Naive B cell (primary cell): ENCODE measurements around the gene CLEC3B. TPM values are rescaled to one million over a fixed set of nuclear protein-coding genes. Genes with fewer than 3 reads are reported as not detected.

Experiments
- ATAC-seq, 2 donors: fragments of 150-1000 bp; cut with Tn5 transposase; 2 replicates each; pipeline ENCODE4 v1.10.0; 2021; ENCODE audit warnings: low read depth in 2 of 2, mild to moderate bottlenecking in 2 of 2, moderate library complexity in 2 of 2
- DNase-seq: peaks from one replicate; pipeline ENCODE4 v3.0.0; 2022
- H3K27ac Mint-ChIP-seq, 6 donors: one replicate each; pipeline ENCODE4 v1.8.0; 2020 to 2022; ENCODE audit warnings: mild to moderate bottlenecking in 6 of 6, mixed read lengths in 6 of 6, moderate library complexity in 5 of 6, inconsistent platforms in 2 of 6
- H3K27me3 Mint-ChIP-seq, 3 donors: one replicate each; pipeline ENCODE4 v1.8.0; 2021 to 2022; ENCODE audit warnings: mixed read lengths in 3 of 3, mild to moderate bottlenecking in 1 of 3
- H3K36me3 Mint-ChIP-seq, 2 donors: one replicate each; pipeline ENCODE4 v1.8.0; 2020 to 2022; ENCODE audit warnings: mixed read lengths in 2 of 2, inconsistent platforms in 1 of 2, mild to moderate bottlenecking in 1 of 2
- H3K4me1 Mint-ChIP-seq, 3 donors: one replicate each; pipeline ENCODE4 v1.8.0; 2020 to 2022; ENCODE audit warnings: mixed read lengths in 3 of 3, inconsistent platforms in 1 of 3, mild to moderate bottlenecking in 1 of 3, moderate library complexity in 1 of 3
- H3K4me3 Mint-ChIP-seq, 8 donors: one replicate each; pipeline ENCODE4 v1.8.0; 2020 to 2022; ENCODE audit warnings: mild to moderate bottlenecking in 8 of 8, mixed read lengths in 8 of 8, moderate library complexity in 8 of 8, inconsistent platforms in 2 of 8
- H3K9me3 Mint-ChIP-seq, 7 donors: one replicate each; pipeline ENCODE4 v1.8.0; 2020 to 2022; ENCODE audit warnings: mixed read lengths in 7 of 7, mild to moderate bottlenecking in 5 of 7, inconsistent platforms in 2 of 7, moderate library complexity in 1 of 7
- polyA plus RNA-seq, 6 donors: library from polyadenylated mRNA; unstranded; fragments of 300-500 nt; fragmentation: Illumina TruSeq; gene quantifications; one replicate each; pipeline ENCODE4 v1.2.3, GENCODE V29; 2021; ENCODE audit warnings: low read depth in 6 of 6

The CLEC3B gene
- polyA plus RNA-seq, 6 donors from 2014 or later = not detected

- Mint-ChIP-seq H3K4me1 (peaks cover 16 to 22% (median 18%) of the 10 kb centered on the region in 3 donors), H3K27me3 (peaks cover 27 to 62% (median 59%) of the 10 kb centered on the region in 3 donors), H3K4me3 (no peak overlapping the region), H3K9me3 (peaks cover 0 to 3% (median 0%) of the 10 kb centered on the region in 7 donors), H3K36me3 (no peaks in the 10 kb centered on the region), H3K27ac (no peak overlapping the region)
- no peak for DNase-seq
- ATAC-seq = no peak
Observed at GRCh38 chr3:45031531-45031930, 5.4 kb downstream of the CLEC3B start.

GRCh38 chr3:45032113-45032512, 6.0 kb downstream of the CLEC3B start:
- H3K27ac Mint-ChIP-seq = peak overlapping the region in 1 of 6 donors; percentile 8
- peaks cover 16 to 24% (median 18%) of the 10 kb centered on the region in 3 donors for H3K4me1 Mint-ChIP-seq
- peaks cover 0 to 3% (median 0%) of the 10 kb centered on the region in 7 donors for H3K9me3 Mint-ChIP-seq
- ATAC-seq (no peak), DNase-seq (no peak)
- peaks cover 23 to 62% (median 60%) of the 10 kb centered on the region in 3 donors for H3K27me3 Mint-ChIP-seq
- no peak overlapping the region for H3K4me3 Mint-ChIP-seq
- H3K36me3 Mint-ChIP-seq = no peaks in the 10 kb centered on the region

- Mint-ChIP-seq H3K27ac (no peak overlapping the region), H3K36me3 (no peaks in the 10 kb centered on the region), H3K27me3 (peaks cover 27 to 62% (median 58%) of the 10 kb centered on the region in 3 donors), H3K4me1 (peaks cover 16 to 30% (median 18%) of the 10 kb centered on the region in 3 donors), H3K9me3 (peaks cover 0 to 3% (median 0%) of the 10 kb centered on the region in 7 donors), H3K4me3 (peak overlapping the region in 2 of 8 donors; percentile 29 to 78)
- no peak for ATAC-seq
- no peak for DNase-seq
Observed at GRCh38 chr3:45033791-45034190, 7.7 kb downstream of the CLEC3B start.

- Mint-ChIP-seq H3K4me3 (peak overlapping the region in 5 of 8 donors; percentile 25 to 75 (median 49)), H3K27ac (no peak overlapping the region)
- DNase-seq = no peak
Observed at GRCh38 chr3:45034612-45035252, 8.6 kb downstream of the CLEC3B start.

GRCh38 chr3:45035441-45036301, 9.6 kb downstream of the CLEC3B start:
- peaks cover 16 to 30% (median 18%) of the 10 kb centered on the region in 3 donors for H3K4me1 Mint-ChIP-seq
- H3K36me3 Mint-ChIP-seq = no peaks in the 10 kb centered on the region
- peaks cover 0 to 3% (median 0%) of the 10 kb centered on the region in 7 donors for H3K9me3 Mint-ChIP-seq
- H3K27ac Mint-ChIP-seq = peak overlapping the region in 1 of 6 donors; percentile 31
- peak overlapping the region in 7 of 8 donors; percentile 49 to 83 (median 64) for H3K4me3 Mint-ChIP-seq
- no peak for DNase-seq
- ATAC-seq = no peak
- H3K27me3 Mint-ChIP-seq = peaks cover 27 to 59% (median 45%) of the 10 kb centered on the region in 3 donors

More at GRCh38 chr3:45034612-45035252, 8.6 kb downstream of the CLEC3B start:
- H3K4me1 Mint-ChIP-seq = peaks cover 16 to 30% (median 18%) of the 10 kb centered on the region in 3 donors
- H3K27me3 Mint-ChIP-seq = peaks cover 27 to 61% (median 54%) of the 10 kb centered on the region in 3 donors
- peak; percentile 22 to 31 for ATAC-seq
- peaks cover 0 to 3% (median 0%) of the 10 kb centered on the region in 7 donors for H3K9me3 Mint-ChIP-seq
- H3K36me3 Mint-ChIP-seq = no peaks in the 10 kb centered on the region

GRCh38 chr3:45037720-45038455, 11.8 kb downstream of the CLEC3B start:
- ATAC-seq = peak; percentile 90 to 91
- H3K9me3 Mint-ChIP-seq = peaks cover 0 to 1% (median 0%) of the 10 kb centered on the region in 7 donors
- peaks cover 22 to 37% (median 26%) of the 10 kb centered on the region in 3 donors for H3K4me1 Mint-ChIP-seq

GRCh38 chr3:45041666-45042065, 15.6 kb downstream of the CLEC3B start:
- ATAC-seq = no peak
- Mint-ChIP-seq H3K27me3 (peaks cover 9 to 14% (median 10%) of the 10 kb centered on the region in 3 donors), H3K9me3 (peaks cover 0 to 1% (median 0%) of the 10 kb centered on the region in 7 donors), H3K36me3 (no peaks in the 10 kb centered on the region), H3K27ac (no peak overlapping the region), H3K4me1 (peaks cover 6 to 15% (median 9%) of the 10 kb centered on the region in 3 donors), H3K4me3 (no peak overlapping the region)
- no peak for DNase-seq

More at GRCh38 chr3:45037720-45038455, 11.8 kb downstream of the CLEC3B start:
- Mint-ChIP-seq H3K27me3 (peaks cover 17 to 49% (median 32%) of the 10 kb centered on the region in 3 donors), H3K27ac (peak overlapping the region in 2 of 6 donors; percentile 52 to 54), H3K36me3 (no peaks in the 10 kb centered on the region), H3K4me3 (peak overlapping the region in 4 of 8 donors; percentile 29 to 68 (median 46))
- peak; percentile 78 for DNase-seq

GRCh38 chr3:45042162-45042561, 16.1 kb downstream of the CLEC3B start:
- DNase-seq = no peak
- no peak overlapping the region for H3K27ac Mint-ChIP-seq
- peak in 1 of 2 donors; percentile 12 for ATAC-seq
- H3K9me3 Mint-ChIP-seq = peaks cover 0 to 1% (median 0%) of the 10 kb centered on the region in 7 donors
- H3K4me1 Mint-ChIP-seq = peaks cover 6 to 13% (median 9%) of the 10 kb centered on the region in 3 donors
- no peak overlapping the region for H3K4me3 Mint-ChIP-seq
- H3K27me3 Mint-ChIP-seq = peaks cover 4 to 13% (median 9%) of the 10 kb centered on the region in 3 donors
- H3K36me3 Mint-ChIP-seq = no peaks in the 10 kb centered on the region

GRCh38 chr3:45043728-45044299, 17.7 kb downstream of the CLEC3B start:
- no peak for DNase-seq
- Mint-ChIP-seq H3K4me1 (peaks cover 6 to 9% (median 7%) of the 10 kb centered on the region in 3 donors), H3K9me3 (peaks cover 0 to 1% (median 0%) of the 10 kb centered on the region in 7 donors), H3K4me3 (no peak overlapping the region), H3K27me3 (peaks cover 9 to 16% (median 10%) of the 10 kb centered on the region in 3 donors), H3K27ac (no peak overlapping the region), H3K36me3 (no peaks in the 10 kb centered on the region)
- no peak for ATAC-seq

GRCh38 chr3:45048244-45048643, 22.1 kb downstream of the CLEC3B start:
- Mint-ChIP-seq H3K4me3 (no peak overlapping the region), H3K27me3 (peaks cover 16 to 31% (median 22%) of the 10 kb centered on the region in 3 donors), H3K4me1 (no peaks in the 10 kb centered on the region), H3K9me3 (no peaks in the 10 kb centered on the region), H3K36me3 (no peaks in the 10 kb centered on the region), H3K27ac (no peak overlapping the region)
- DNase-seq = no peak
- no peak for ATAC-seq

GRCh38 chr3:45049807-45050206, 23.7 kb downstream of the CLEC3B start:
- Mint-ChIP-seq H3K27ac (no peak overlapping the region), H3K9me3 (no peaks in the 10 kb centered on the region), H3K36me3 (no peaks in the 10 kb centered on the region), H3K4me1 (no peaks in the 10 kb centered on the region), H3K27me3 (peaks cover 16 to 31% (median 22%) of the 10 kb centered on the region in 3 donors), H3K4me3 (no peak overlapping the region)
- DNase-seq (no peak), ATAC-seq (no peak)

- Mint-ChIP-seq H3K36me3 (no peaks in the 10 kb centered on the region), H3K4me1 (no peaks in the 10 kb centered on the region), H3K27me3 (peaks cover 11 to 34% (median 24%) of the 10 kb centered on the region in 3 donors), H3K4me3 (no peak overlapping the region), H3K27ac (peak overlapping the region in 1 of 6 donors; percentile 53), H3K9me3 (no peaks in the 10 kb centered on the region)
- ATAC-seq (no peak), DNase-seq (no peak)
Observed at GRCh38 chr3:45051685-45052084, 25.6 kb downstream of the CLEC3B start.
